ENCODE results near the gene NPAS3. TPM values are rescaled to one million over a fixed set of nuclear protein-coding genes. Genes with fewer than 3 reads are reported as not detected.

The NPAS3 gene
- total RNA-seq, 1 donor from 2014 or later: 2.5 TPM

GRCh38 chr14:33707716-33708115 lies 769.0 kb downstream of the NPAS3 start:
- H3K27me3 ChIP-seq (ENCODE audit: low read depth): no peaks in the 10 kb centered on the region
- H3K4me3 ChIP-seq: no peak overlapping the region
- intact Hi-C loops (cut with micrococcal nuclease): no loop called here
- H3K36me3 ChIP-seq: no peaks in the 10 kb centered on the region
- no peak overlapping the region for H3K27ac ChIP-seq (replicated peaks)
- no peak for DNase-seq
- TF ChIP-seq, protein P1, sequence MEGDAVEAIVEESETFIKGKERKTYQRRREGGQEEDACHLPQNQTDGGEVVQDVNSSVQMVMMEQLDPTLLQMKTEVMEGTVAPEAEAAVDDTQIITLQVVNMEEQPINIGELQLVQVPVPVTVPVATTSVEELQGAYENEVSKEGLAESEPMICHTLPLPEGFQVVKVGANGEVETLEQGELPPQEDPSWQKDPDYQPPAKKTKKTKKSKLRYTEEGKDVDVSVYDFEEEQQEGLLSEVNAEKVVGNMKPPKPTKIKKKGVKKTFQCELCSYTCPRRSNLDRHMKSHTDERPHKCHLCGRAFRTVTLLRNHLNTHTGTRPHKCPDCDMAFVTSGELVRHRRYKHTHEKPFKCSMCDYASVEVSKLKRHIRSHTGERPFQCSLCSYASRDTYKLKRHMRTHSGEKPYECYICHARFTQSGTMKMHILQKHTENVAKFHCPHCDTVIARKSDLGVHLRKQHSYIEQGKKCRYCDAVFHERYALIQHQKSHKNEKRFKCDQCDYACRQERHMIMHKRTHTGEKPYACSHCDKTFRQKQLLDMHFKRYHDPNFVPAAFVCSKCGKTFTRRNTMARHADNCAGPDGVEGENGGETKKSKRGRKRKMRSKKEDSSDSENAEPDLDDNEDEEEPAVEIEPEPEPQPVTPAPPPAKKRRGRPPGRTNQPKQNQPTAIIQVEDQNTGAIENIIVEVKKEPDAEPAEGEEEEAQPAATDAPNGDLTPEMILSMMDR (IDR thresholded peaks at IDR 0.05; ENCODE audit: borderline replicate concordance): no peak
- H3K9me3 ChIP-seq (replicated peaks): no peaks in the 10 kb centered on the region
- no peaks in the 10 kb centered on the region for H3K4me1 ChIP-seq

DNA sequence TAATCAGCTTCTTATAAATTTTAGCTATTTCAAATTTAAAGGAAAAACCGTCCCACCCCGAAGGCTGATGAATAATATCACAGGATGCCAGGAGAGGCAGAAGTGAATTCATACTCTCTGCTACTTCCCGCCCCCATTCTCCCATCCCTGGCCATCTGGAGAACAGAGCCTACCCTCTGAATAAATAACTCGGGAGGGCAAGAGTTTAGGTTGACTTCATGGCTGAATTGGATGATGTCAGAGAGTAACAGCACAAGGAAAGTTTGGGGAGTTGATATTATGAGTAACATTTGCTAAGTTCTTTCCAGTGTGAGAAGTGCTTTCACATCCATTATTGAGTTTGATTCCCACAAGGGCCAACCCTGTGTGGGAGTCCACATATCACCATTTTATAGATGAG lies 770.6 kb downstream of the NPAS3 start:
- H3K9me3 ChIP-seq (replicated peaks): no peaks in the 10 kb centered on the region
- TF ChIP-seq, protein P1 (IDR thresholded peaks at IDR 0.05; ENCODE audit: borderline replicate concordance): no peak
- no peak overlapping the region for H3K4me3 ChIP-seq
- H3K27ac ChIP-seq (replicated peaks): no peak overlapping the region
- H3K36me3 ChIP-seq: no peaks in the 10 kb centered on the region
- no peaks in the 10 kb centered on the region for H3K27me3 ChIP-seq (ENCODE audit: low read depth)
- no peaks in the 10 kb centered on the region for H3K4me1 ChIP-seq
- DNase-seq: no peak
- intact Hi-C loops (cut with micrococcal nuclease): no loop called here

DNA sequence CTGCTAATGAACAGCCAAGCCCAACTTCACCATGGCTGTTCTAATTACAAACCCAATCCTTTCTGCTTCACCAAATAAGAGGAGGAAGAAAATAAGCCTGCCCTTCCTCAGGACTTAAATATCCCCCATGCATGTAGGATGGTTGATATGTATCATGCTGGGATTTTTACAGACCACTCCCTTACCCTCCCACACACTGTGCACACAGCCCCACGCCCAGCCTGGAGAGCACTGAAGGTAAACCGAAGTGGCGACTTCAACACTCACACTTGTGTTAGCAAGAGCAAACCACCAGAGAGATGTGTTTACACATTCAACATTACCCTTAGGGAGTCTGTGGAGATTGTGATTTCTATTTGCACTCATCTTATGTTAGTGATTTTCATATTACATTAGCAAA lies 771.0 kb downstream of the NPAS3 start:
- Histone ChIP-seq H3K9me3 (replicated peaks) (no peaks in the 10 kb centered on the region), H3K27ac (replicated peaks) (no peak overlapping the region), H3K27me3 (ENCODE audit: low read depth) (no peaks in the 10 kb centered on the region), H3K36me3 (no peaks in the 10 kb centered on the region), H3K4me1 (no peaks in the 10 kb centered on the region), H3K4me3 (no peak overlapping the region)
- no peak for DNase-seq
- TF ChIP-seq, protein P1 (IDR thresholded peaks at IDR 0.05; ENCODE audit: borderline replicate concordance): no peak
- intact Hi-C loops (cut with micrococcal nuclease): no loop called here

DNA sequence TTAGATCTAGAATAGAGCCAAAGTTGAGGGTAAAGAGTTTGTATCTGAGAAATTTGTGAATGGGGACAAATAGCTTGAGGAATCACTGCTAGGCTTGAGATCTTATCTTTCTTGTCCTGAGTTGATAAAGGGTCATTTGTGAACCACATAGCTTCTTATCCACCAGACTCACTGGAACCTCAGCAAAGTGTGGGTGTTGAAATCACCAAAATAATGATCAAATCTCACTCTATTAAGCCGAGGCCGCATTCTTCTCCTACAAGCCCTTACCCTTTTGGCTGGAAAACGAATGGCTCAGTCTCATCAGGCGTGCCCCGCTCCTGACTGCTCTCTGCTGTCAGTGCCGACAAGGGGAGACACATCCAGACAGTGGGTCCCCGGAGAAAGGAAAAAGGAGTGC lies 771.6 kb downstream of the NPAS3 start:
- H3K36me3 ChIP-seq: no peaks in the 10 kb centered on the region
- intact Hi-C loops (cut with micrococcal nuclease): no loop called here
- no peaks in the 10 kb centered on the region for H3K4me1 ChIP-seq
- no peaks in the 10 kb centered on the region for H3K27me3 ChIP-seq (ENCODE audit: low read depth)
- no peak for DNase-seq
- H3K27ac ChIP-seq (replicated peaks): no peak overlapping the region
- TF ChIP-seq, protein P1 (IDR thresholded peaks at IDR 0.05; ENCODE audit: borderline replicate concordance): no peak
- H3K4me3 ChIP-seq: no peak overlapping the region
- H3K9me3 ChIP-seq (replicated peaks): no peaks in the 10 kb centered on the region

DNA sequence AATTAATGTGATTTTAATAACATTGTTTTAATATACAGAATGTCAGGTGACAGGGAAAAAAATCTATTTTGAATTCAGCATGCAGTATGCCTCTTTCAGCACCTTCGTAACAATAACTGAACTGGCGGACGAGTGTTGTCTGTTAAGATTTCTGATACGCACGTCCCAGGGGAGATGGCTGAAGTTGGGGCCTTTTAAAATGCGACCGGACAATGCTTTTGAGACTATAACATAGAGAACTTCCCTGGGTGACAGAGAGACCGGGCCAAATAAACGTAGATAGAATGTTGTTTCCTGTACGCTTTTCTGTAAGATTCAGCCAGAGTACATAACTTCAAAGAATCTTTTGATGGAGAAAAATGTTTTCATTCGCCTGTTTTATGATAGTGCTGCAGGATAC lies 772.5 kb downstream of the NPAS3 start:
- DNase-seq: no peak
- Histone ChIP-seq H3K9me3 (replicated peaks) (peaks cover 2% of the 10 kb centered on the region), H3K36me3 (no peaks in the 10 kb centered on the region), H3K27ac (replicated peaks) (no peak overlapping the region), H3K27me3 (ENCODE audit: low read depth) (no peaks in the 10 kb centered on the region), H3K4me3 (no peak overlapping the region), H3K4me1 (no peaks in the 10 kb centered on the region)
- TF ChIP-seq, protein P1 (IDR thresholded peaks at IDR 0.05; ENCODE audit: borderline replicate concordance): no peak
- intact Hi-C loops (cut with micrococcal nuclease): no loop called here

- H3K9me3 ChIP-seq (replicated peaks): peaks cover 2% of the 10 kb centered on the region
- no peak for DNase-seq
- intact Hi-C loops (cut with micrococcal nuclease): no loop called here
- H3K4me3 ChIP-seq: no peak overlapping the region
- no peak overlapping the region for H3K27ac ChIP-seq (replicated peaks)
- no peaks in the 10 kb centered on the region for H3K27me3 ChIP-seq (ENCODE audit: low read depth)
- no peaks in the 10 kb centered on the region for H3K36me3 ChIP-seq
- TF ChIP-seq, protein P1 (IDR thresholded peaks at IDR 0.05; ENCODE audit: borderline replicate concordance): no peak
- no peaks in the 10 kb centered on the region for H3K4me1 ChIP-seq
Observed at GRCh38 chr14:33711811-33712216, 773.1 kb downstream of the NPAS3 start.
